Brain microvascular endothelial cell (primary cell): Measurements from ENCODE around the gene BORCS5.
"Not testable (repeated sequence)": the region's sequence is repeated elsewhere in the genome, so short reads cannot be mapped to it uniquely, and the experiment has no call there.

Experiments used
- DNase-seq: peaks from one replicate; pipeline ENCODE4 v3.0.0-alpha.2; 2020
- H3K27ac ChIP-seq: fragments of 250-450 bp; sonication (Bioruptor Pico); 2 replicates; pipeline ENCODE4 v1.5.1; 2020; ENCODE audit warnings: mild to moderate bottlenecking, moderate library complexity
- H3K27me3 ChIP-seq: fragments of 250-450 bp; sonication (Bioruptor Pico); replicated peaks from 2 replicates; pipeline ENCODE4 v1.5.1; 2020; ENCODE audit warnings: mild to moderate bottlenecking
- H3K36me3 ChIP-seq: fragments of 250-450 bp; sonication (Bioruptor Pico); replicated peaks from 2 replicates; pipeline ENCODE4 v1.5.1; 2020; ENCODE audit warnings: mild to moderate bottlenecking
- H3K4me3 ChIP-seq: 2 replicates; pipeline ENCODE4 v1.5.1; 2011; ENCODE audit warnings: low read depth, mild to moderate bottlenecking, control low read depth, low read length, moderate library complexity
- CTCF ChIP-seq: IDR thresholded peaks from 2 replicates; pipeline ENCODE4 v1.5.1; 2011; ENCODE audit warnings: low read depth, mild to moderate bottlenecking, moderate library complexity, low read length, control low read depth, inconsistent platforms; ENCODE audit errors: missing control alignments
- in situ Hi-C: cut with HindIII; loops from 2 replicates; pipeline ENCODE4 v1.10.0; 2017; ENCODE audit warnings: low sequenced_read_pairs, low pct_ligation_motif_present

BORCS5 gene

GRCh38 chr12:12470751-12471306, 114.0 kb downstream of the BORCS5 start:
- DNase-seq, result no peak
- Histone ChIP-seq H3K27me3 (no peaks in the 10 kb centered on the region), H3K27ac (no peak overlapping the region), H3K36me3 (peaks cover 3% of the 10 kb centered on the region), H3K4me3 (no peak overlapping the region)
- no peak for TF ChIP-seq CTCF
- in situ Hi-C loops, result no loop called here

- H3K27ac ChIP-seq, H3K36me3 ChIP-seq, H3K4me3 ChIP-seq, DNase-seq, in situ Hi-C loops, H3K27me3 ChIP-seq: not testable (repeated sequence)
These were observed 115.4 kb downstream of the BORCS5 start for GRCh38 chr12:12471982-12472961.

GRCh38 chr12:12473223-12473622, 116.3 kb downstream of the BORCS5 start:
- no peak for TF ChIP-seq CTCF
- H3K27me3 ChIP-seq, result no peaks in the 10 kb centered on the region
- no peak overlapping the region for H3K27ac ChIP-seq
- no peak overlapping the region for H3K4me3 ChIP-seq
- in situ Hi-C loops, result no loop called here
- no peak for DNase-seq
- H3K36me3 ChIP-seq, result peaks cover 9% of the 10 kb centered on the region

GRCh38 chr12:12474471-12474928, 117.6 kb downstream of the BORCS5 start:
- Histone ChIP-seq H3K36me3 (peaks cover 9% of the 10 kb centered on the region), H3K27me3 (no peaks in the 10 kb centered on the region), H3K27ac (no peak overlapping the region), H3K4me3 (no peak overlapping the region)
- no peak for TF ChIP-seq CTCF
- in situ Hi-C loops, result no loop called here
- DNase-seq, result no peak

- Histone ChIP-seq H3K27ac (no peak overlapping the region), H3K4me3 (no peak overlapping the region), H3K36me3 (peaks cover 11% of the 10 kb centered on the region), H3K27me3 (no peaks in the 10 kb centered on the region)
- DNase-seq, result peak; percentile 13
- in situ Hi-C loops, result no loop called here
- TF ChIP-seq CTCF, result no peak
These were observed 118.3 kb downstream of the BORCS5 start for GRCh38 chr12:12474931-12475795.
